ENCODE results near the gene THSD4.

DNA sequence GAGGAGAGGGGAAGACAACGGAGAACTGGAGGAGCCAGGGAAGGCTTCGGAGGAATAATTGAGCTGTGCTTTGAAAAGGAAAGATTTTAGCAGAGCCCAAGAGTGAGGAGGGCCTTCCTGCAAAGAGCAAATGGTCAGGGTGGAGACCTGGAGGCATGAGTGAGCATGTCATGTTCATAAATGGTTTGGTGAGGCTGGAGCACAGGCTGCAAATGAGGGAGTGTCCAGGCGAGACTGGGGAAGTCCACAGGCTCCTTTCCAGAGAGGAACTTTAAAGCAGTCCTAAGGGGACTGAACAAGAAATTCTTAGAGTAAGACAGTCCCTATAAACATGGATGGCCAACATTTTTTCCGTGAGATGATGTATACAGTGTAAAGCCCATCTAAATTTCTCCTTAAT is 108.8 kb downstream of the THSD4 start:
- no peak for TF ChIP-seq EZH2 (optimal IDR thresholded peaks at IDR 0.05; ENCODE audit: low read depth, low read length)
- no peak for TF ChIP-seq CTCF (IDR thresholded peaks at IDR 0.05; ENCODE audit: low read length)

Measured in MM.1S (cell line).